HG02885 (cell line): Measurements from ENCODE around the gene VPS45.
A peak's percentile ranks its signal among the peaks of the same experiment; 100 is the strongest.
"Not testable (repeated sequence)": the region's sequence is repeated elsewhere in the genome, so short reads cannot be mapped to it uniquely, and the experiment has no call there.

Experiments used
- ATAC-seq: cut with Tn5 transposase; IDR thresholded peaks from one replicate; pipeline ENCODE4 v1.9.1; 2021; ENCODE audit warnings: mild to moderate bottlenecking; ENCODE audit not compliant: unreplicated experiment, poor library complexity

Gene VPS45

DNA sequence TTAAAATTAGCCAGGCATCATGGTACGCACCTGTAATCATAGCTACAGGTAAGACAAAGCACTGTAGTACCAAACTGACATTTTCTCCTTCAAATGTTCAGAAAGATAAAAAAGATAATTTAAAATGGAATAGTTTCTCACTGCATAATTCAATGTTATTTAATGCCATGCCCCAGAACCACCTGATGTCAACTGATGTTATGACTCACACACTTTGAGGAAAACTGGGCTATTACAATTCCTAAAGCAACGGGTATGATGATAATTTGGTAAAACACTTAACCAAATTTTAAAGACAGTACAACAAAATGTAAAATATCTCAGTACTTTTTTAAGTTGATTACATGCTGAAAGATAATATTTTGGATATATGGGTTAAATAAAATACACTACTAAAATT, 59.2 kb downstream of the VPS45 start:
- no peak for ATAC-seq

DNA sequence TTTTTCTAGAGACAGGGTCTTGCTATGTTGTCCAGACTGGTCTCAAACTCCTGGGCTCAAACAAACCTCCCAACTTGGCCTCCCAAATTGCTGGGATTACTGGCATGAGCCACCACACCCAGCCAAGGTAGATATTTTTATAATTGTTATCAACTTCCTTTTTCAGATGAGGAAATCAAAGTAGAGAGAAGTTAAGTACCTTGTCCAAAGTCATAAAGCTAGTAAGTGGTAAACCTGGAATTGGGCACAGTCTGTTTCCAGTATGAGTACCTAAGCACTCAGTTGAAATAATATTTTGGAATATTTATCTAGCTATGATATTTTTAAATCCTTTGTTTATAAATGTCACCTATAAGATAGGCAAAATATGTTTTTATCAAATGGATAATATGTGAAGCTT, 59.9 kb downstream of the VPS45 start:
- no peak for ATAC-seq

DNA sequence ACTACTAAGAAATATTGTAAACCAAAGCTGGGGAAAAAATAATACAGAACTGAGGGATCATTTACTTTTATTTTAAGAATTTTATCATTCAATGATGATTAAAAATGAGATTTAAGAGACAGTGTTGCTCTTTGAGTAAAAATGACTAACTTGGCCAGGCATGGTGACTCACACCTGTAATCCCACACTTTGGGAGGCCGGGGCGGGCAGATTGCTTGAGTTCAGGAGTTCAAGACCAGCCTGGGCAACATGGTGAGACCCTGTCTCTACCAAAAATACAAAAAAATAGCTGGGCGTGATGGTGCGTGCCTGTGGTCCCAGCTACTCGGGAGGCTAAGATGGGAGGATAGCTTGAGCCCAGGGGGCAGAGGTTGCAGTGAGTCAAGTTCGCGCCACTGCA, 60.3 kb downstream of the VPS45 start:
- no peak for ATAC-seq

DNA sequence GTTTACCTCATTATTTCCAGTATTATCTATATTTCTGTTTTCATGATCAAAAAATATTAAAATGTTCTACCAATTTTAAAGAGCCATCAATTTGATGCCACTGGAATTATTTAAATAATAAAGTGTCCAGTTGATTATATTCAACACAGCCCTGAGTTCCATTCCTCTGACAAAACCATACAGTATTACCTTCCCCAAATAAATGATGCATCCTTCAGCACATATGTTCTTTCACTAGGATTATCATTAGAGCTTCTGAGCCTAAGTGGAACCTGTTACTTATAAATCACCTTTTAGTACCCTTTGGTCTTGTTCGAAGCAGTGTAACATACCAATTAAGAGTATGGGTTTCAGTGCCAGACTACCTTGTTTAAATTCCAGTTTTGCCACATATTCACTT, 64.8 kb downstream of the VPS45 start:
- ATAC-seq, result no peak

DNA sequence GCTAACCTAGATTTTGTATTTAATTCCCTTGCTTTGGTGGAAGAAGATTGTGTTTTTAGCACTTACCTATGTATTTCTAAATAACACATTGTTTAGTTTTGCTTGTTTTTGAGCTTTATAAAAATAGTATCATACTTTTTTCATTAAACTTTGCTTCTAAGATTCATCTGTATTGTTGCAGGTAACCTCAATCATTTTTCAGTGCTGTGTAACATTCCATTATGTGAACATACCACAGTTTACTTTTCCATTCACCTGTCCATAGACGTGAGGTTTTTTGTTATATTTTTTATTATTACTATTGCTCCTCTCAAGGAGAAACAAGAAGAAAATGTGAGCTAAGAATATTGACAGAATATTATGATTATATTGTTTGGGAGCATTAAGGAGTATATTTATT, 67.0 kb downstream of the VPS45 start:
- ATAC-seq, result no peak

- not testable (repeated sequence) for ATAC-seq
Observed at GRCh38 chr1:150135400-150135799, 67.8 kb downstream of the VPS45 start.

DNA sequence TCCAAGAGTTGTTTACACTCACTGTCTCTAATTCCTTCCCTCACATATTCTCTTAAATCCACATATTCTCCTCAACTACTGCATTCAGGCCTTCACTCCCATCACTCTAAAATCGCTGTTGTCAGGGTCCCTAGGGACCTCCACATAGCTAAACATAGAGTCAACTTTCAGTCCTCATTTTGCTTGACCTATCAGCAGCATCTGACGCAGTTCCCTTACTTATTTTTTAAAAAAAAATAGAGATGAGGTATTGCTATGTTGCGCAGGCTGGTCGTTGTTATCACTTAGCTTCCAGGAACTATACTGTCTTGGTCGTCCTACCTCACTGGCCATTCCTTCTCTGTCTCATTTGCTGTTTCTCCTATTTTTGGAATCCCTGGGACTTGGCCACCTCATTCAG, 70.5 kb downstream of the VPS45 start:
- no peak for ATAC-seq

- no peak for ATAC-seq
Observed at GRCh38 chr1:150141452-150141851, 73.9 kb downstream of the VPS45 start.

DNA sequence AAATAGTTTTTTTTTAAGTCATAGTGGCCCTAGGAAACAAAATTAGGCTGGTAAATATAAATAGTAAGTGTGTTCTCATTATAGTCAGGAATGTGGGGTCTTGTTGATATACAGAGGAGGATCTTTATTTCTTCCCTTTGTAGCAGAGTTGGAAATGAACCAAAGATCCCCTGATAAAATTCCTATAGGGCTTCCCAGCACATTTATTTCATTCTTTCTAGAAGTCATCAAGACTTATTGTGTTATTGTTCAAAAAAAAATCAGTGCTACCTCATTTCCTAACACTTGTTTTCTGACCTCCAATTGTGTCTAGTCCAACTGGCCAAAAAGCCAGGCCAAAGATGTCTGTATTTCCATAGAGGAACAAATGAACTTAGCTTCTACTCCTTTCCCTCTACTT, 74.5 kb downstream of the VPS45 start:
- ATAC-seq, result no peak

DNA sequence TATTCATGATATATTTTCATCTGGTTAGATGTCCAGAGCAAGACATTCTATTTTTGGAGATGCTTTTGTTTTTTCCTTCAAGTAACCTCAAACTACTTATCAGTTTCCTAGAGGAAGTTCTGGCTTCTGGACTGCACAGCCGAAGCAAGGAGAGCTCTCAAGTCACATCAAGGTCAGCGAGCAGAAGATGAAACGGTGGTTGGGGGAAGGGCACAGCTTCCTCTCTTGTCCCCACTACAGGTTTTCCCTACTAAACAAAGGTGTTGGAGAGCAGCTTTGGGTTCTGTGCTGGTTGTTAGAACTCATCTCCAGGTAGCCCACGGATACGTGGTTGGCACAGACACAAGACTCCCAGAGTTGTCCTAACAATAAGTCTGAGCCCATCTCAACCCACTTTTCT, 77.0 kb downstream of the VPS45 start:
- no peak for ATAC-seq

GRCh38 chr1:150146016-150146415, 78.4 kb downstream of the VPS45 start:
- ATAC-seq, result not testable (repeated sequence)

- ATAC-seq, result no peak
Observed at GRCh38 chr1:150146849-150147542, 79.4 kb downstream of the VPS45 start.

DNA sequence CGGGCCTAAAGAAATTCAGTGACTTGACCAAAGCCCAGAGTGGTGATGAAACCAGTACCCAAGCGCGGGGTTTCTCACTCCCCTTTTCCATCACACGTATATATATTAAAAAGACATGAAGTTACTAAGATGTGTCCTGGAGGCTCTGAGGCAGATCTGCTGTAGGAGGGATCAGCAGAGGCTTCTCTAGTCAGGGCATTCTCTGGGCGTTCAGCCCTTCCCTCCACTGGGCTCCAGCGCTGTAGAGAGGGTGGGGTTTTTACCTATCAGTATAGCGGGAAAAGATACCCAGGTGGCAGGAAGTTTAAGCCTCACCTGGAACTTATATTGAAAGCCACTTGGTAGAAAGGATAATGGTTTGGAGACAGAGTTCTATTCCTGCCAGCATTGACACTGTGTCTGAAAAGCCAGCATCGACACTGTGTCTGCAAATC, 81.3 kb downstream of the VPS45 start:
- no peak for ATAC-seq

DNA sequence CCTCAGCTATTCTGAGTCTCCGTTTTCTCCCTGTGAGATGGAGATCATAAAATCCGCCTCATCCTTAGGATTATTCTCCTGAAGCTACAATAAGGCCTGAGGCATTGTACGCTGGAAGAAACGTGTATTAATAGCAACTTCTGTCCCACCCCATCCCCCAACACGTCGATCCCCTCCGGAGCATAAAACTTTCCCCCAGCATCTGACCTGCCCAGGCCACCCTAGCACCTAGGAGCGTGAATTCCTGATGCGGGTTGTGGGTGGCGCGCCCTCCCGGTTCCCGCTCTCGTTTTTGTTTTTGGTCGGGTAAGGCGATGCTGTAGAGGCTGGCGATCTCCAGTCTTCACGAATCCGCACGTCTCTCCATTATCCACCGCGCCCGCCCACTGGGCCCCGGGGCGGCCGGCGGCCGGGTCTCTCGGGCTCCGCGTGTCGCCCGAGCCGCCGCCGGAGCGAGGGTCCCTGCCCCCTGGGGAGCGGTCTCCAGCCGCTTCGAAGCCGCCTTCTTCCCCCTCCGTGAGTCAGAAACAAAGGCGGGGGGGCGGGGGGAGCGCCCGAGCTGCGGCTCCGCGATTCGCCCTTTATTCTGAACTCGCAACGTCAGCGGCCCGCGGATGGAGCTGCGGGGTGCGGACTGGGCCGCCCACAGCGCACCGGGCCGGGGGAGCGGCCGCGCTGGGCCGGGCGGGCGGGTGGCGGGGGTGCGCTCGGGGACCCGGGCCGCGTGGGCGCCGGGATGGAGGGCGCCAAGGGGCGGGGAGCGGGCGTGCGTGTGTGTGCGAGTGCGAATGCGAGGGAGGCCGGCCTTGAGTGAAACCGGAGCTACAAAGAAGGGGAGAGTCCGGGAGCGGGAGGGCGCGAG, 81.9 kb downstream of the VPS45 start, which contains the start of gene PLEKHO1:
Gene PLEKHO1 (plus strand): TSS at position 646 of the 862 bp plus-strand sequence. CDS start 342 bp downstream, outside the sequence.
- ATAC-seq, result peak; percentile 59

- ATAC-seq, result no peak
Observed at GRCh38 chr1:150150133-150151021, 82.8 kb downstream of the VPS45 start.

DNA sequence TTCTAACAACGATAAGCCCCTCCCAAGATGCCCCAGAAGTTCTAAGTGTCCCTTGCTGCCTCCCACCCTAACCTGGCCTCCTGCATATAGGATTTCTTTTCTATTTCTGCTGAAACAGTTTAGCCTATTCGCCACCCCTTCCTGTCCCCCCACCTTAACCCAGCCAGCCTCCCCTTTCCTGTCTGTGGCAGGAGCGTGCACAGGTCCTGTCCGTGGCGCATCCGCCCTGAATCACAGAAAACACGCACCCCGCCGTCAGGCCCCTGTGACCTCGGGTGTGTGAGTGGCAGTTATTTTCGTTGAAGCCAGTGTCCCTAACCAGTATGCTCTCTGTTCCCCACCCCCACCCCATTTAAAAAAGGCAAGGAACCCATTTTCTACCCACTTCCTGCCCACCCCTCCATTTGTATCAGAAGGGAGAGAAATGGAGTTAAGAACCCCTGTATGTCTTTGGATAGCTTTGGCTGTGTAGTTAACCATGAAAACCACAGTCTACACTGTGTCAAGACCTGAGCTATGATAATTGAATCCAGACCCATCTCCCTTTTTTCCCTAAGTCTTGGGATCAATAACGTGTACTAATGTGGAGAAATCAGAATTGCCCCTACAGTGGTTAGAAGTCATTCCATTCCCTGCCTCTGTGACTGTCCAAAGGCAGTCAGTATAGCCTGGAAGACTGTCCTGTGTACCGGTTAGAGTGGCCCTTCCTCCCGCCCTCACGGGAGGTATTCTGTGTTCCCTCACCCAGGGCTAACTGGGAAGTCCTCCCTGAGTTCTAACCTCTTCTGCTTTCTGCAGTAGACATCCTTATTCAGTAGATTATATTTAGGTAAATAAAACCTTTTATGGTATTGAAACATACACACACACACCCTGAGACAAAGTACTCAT, 84.0 kb downstream of the VPS45 start:
- no peak for ATAC-seq

DNA sequence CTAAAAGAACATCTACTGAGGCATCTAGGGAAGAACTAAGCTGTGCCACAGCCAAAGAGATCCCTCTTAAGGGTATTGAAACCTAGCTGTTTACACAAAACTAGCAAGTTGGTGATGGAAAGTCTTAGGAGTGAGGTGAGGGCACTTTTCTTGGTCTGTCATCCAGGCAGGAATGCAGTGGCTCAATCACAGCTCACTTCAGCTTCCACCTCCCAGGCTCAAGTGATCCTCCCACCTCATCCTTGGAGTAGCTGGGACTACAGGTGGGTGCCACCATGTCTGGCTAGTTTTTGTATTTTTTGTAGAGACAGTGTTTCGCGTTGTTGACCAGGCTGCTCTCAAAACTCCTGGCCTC, 84.6 kb downstream of the VPS45 start:
- no peak for ATAC-seq

GRCh38 chr1:150152772-150153456, 85.3 kb downstream of the VPS45 start:
- ATAC-seq, result no peak

GRCh38 chr1:150154143-150154542, 86.6 kb downstream of the VPS45 start:
- ATAC-seq, result no peak
